Fibroblast of lung (primary cell): ENCODE data around the gene BANF1.

Experiments used
- CTCF ChIP-seq, 2 donors: IDR thresholded peaks in 1 of 2; conservative IDR thresholded peaks in 1 of 2; 1 replicate in 1 of 2; 2 replicates in 1 of 2; pipeline ENCODE4 v1.5.1; 2011 to 2012; ENCODE audit warnings: low read length in 2 of 2, control low read depth in 1 of 2, inconsistent platforms in 1 of 2, low read depth in 1 of 2, mild to moderate bottlenecking in 1 of 2
- EZH2 ChIP-seq: IDR thresholded peaks from 2 replicates; pipeline ENCODE4 v1.5.1; 2012; ENCODE audit warnings: low read length, control low read depth, mild to moderate bottlenecking; ENCODE audit errors: missing control alignments

- TF ChIP-seq CTCF (conservative IDR thresholded peaks at IDR 0.05 in 1 of 2, IDR thresholded peaks at IDR 0.05 in 1 of 2; ENCODE audit: low read depth in 1 of 2, low read length in 2 of 2): no peak
- TF ChIP-seq EZH2: no peak
Measured at GRCh38 chr11:66051766-66052663, 49.7 kb downstream of the BANF1 start, which contains the start of gene SF3B2.
